Loucy (cell line): Measurements from ENCODE around the gene IGSF1.

Source experiments
- H2AFZ ChIP-seq: fragments of 200-600 bp; sonication (generic); 2 replicates; pipeline ENCODE4 v1.6.0; 2016; ENCODE audit warnings: antibody characterized with exemption, mild to moderate bottlenecking, low read length, moderate library complexity
- H3F3A ChIP-seq: fragments of 200-600 bp; 2 replicates; pipeline ENCODE4 v1.6.0; 2016; ENCODE audit warnings: antibody characterized with exemption, low read depth, mild to moderate bottlenecking
- H3K27me3 ChIP-seq: fragments of 200-600 bp; sonication (generic); 2 replicates; pipeline ENCODE4 v1.6.1; 2014; ENCODE audit warnings: low read length, mild to moderate bottlenecking; ENCODE audit not compliant: insufficient read depth, poor library complexity, severe bottlenecking
- H3K36me3 ChIP-seq: fragments of 200-600 bp; sonication (generic); 2 replicates; pipeline ENCODE4 v1.6.1; 2016; ENCODE audit warnings: low read length; ENCODE audit not compliant: insufficient read depth
- H3K4me1 ChIP-seq: fragments of 200-600 bp; sonication (generic); 2 replicates; pipeline ENCODE4 v1.5.1; 2014; ENCODE audit warnings: low read length, mild to moderate bottlenecking; ENCODE audit not compliant: insufficient read depth, poor library complexity, severe bottlenecking
- H3K4me2 ChIP-seq: fragments of 200-600 bp; sonication (generic); 2 replicates; pipeline ENCODE4 v1.6.0; 2014; ENCODE audit warnings: antibody characterized with exemption, low read length, low read depth, mild to moderate bottlenecking; ENCODE audit not compliant: poor library complexity, severe bottlenecking
- H3K4me3 ChIP-seq: fragments of 200-600 bp; sonication (generic); 2 replicates; pipeline ENCODE4 v1.5.1; 2014; ENCODE audit warnings: low read length, mild to moderate bottlenecking, mixed read lengths; ENCODE audit not compliant: poor library complexity, severe bottlenecking
- H3K79me2 ChIP-seq: fragments of 200-600 bp; sonication (generic); 2 replicates; pipeline ENCODE4 v1.6.1; 2014; ENCODE audit warnings: low read length; ENCODE audit not compliant: insufficient read depth
- H3K9ac ChIP-seq: fragments of 200-600 bp; sonication (generic); 2 replicates; pipeline ENCODE4 v1.6.0; 2014; ENCODE audit warnings: mild to moderate bottlenecking, low read depth, low read length, moderate library complexity; ENCODE audit not compliant: poor library complexity, severe bottlenecking
- H3K9me2 ChIP-seq: fragments of 200-600 bp; sonication (generic); replicated peaks from 2 replicates; pipeline ENCODE4 v1.6.1; 2016; ENCODE audit warnings: low read depth, low read length, mixed read lengths
- H3K9me3 ChIP-seq: fragments of 200-600 bp; sonication (generic); 2 replicates; pipeline ENCODE4 v1.6.1; 2014; ENCODE audit warnings: mild to moderate bottlenecking, antibody characterized with exemption, low read length, low read depth; ENCODE audit not compliant: insufficient read depth
- H4K20me1 ChIP-seq: fragments of 200-600 bp; sonication (generic); 2 replicates; pipeline ENCODE4 v1.6.0; 2014; ENCODE audit warnings: antibody characterized with exemption, low read length, mild to moderate bottlenecking; ENCODE audit not compliant: insufficient read depth, poor library complexity, severe bottlenecking
- CTCF ChIP-seq: fragments of 200-600 bp; sonication (generic); conservative IDR thresholded peaks from 2 replicates; pipeline ENCODE4 v1.5.1; 2014; ENCODE audit warnings: mild to moderate bottlenecking, antibody characterized with exemption, low read length
- EZH2phosphoT487 ChIP-seq: fragments of 200-600 bp; IDR thresholded peaks from 2 replicates; pipeline ENCODE4 v1.6.1; 2018; ENCODE audit warnings: antibody characterized with exemption, mild to moderate bottlenecking, moderate library complexity, borderline replicate concordance

IGSF1 gene

GRCh38 chrX:131279197-131279596 is 9.9 kb downstream of the IGSF1 start:
- TF ChIP-seq CTCF, result no peak
- no peak for TF ChIP-seq EZH2phosphoT487
- H3K79me2 ChIP-seq, result no peaks in the 10 kb centered on the region
- H2AFZ ChIP-seq, result no peak overlapping the region
- H3F3A ChIP-seq, result no peaks in the 10 kb centered on the region
- no peaks in the 10 kb centered on the region for H4K20me1 ChIP-seq
- no peaks in the 10 kb centered on the region for H3K27me3 ChIP-seq
- H3K4me2 ChIP-seq, result no peak overlapping the region
- no peak overlapping the region for H3K4me3 ChIP-seq
- no peaks in the 10 kb centered on the region for H3K9me3 ChIP-seq
- H3K4me1 ChIP-seq, result no peaks in the 10 kb centered on the region
- H3K9me2 ChIP-seq, result no peaks in the 10 kb centered on the region
- no peaks in the 10 kb centered on the region for H3K36me3 ChIP-seq
- H3K9ac ChIP-seq, result no peak overlapping the region

GRCh38 chrX:131277543-131278136 is 11.5 kb downstream of the IGSF1 start:
- Histone ChIP-seq H3K4me2 (no peak overlapping the region), H3K27me3 (no peaks in the 10 kb centered on the region), H3K36me3 (no peaks in the 10 kb centered on the region), H3K9me3 (no peaks in the 10 kb centered on the region), H2AFZ (no peak overlapping the region), H3K9ac (no peak overlapping the region), H3K79me2 (no peaks in the 10 kb centered on the region), H3F3A (no peaks in the 10 kb centered on the region), H3K4me1 (no peaks in the 10 kb centered on the region), H3K4me3 (no peak overlapping the region), H4K20me1 (no peaks in the 10 kb centered on the region), H3K9me2 (no peaks in the 10 kb centered on the region)
- TF ChIP-seq EZH2phosphoT487, result no peak
- TF ChIP-seq CTCF, result no peak

- no peaks in the 10 kb centered on the region for H3K4me1 ChIP-seq
- H3K27me3 ChIP-seq, result no peaks in the 10 kb centered on the region
- no peak overlapping the region for H2AFZ ChIP-seq
- no peak overlapping the region for H3K4me3 ChIP-seq
- no peaks in the 10 kb centered on the region for H3K79me2 ChIP-seq
- no peaks in the 10 kb centered on the region for H3F3A ChIP-seq
- no peaks in the 10 kb centered on the region for H3K36me3 ChIP-seq
- H3K9ac ChIP-seq, result no peak overlapping the region
- H3K9me3 ChIP-seq, result no peaks in the 10 kb centered on the region
- TF ChIP-seq CTCF (no peak), EZH2phosphoT487 (no peak)
- no peaks in the 10 kb centered on the region for H4K20me1 ChIP-seq
- no peak overlapping the region for H3K4me2 ChIP-seq
- no peaks in the 10 kb centered on the region for H3K9me2 ChIP-seq
Measured at GRCh38 chrX:131273011-131273410, 16.1 kb downstream of the IGSF1 start.
